Measurements from ENCODE around the gene MTCL1. TPM values are rescaled to one million over a fixed set of nuclear protein-coding genes. Genes with fewer than 3 reads are reported as not detected.

The MTCL1 gene
- total and polyA plus RNA-seq, 4 donors, result 1.3 to 12.4 (median 3.7) TPM

DNA sequence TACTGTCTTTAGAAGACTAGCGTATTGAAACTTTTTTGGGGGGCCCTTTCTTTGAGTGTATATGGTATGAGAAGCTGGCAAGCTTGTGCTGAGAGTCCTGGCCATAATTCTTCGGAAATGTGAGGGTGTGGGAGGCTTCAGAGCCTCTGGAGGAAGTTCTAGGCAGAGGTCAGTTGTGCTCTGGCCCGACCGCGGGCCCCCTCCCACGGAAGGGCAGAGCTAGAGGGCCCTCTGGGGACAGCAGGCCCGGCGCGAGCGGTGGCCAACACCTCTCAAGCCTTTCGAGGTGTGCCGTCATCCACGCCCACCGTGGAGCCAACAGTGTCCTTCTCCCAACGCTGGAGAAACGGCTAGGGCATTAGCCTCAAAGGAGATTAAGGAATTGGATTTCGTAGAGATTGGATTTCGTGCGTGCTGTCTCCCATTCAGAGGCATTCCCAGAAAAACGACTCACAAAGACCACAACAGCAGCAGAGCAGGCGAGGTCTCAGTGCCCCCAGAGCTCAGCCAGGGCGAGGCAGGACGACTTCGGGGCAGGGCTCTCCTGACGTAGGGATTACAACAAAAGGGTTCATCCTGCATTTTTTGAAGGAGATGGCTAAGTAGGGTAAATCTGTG, 2.2 kb upstream of the MTCL1 start:
- ATAC-seq (ENCODE audit: insufficient read depth, low FRiP score), result no peak
- peaks cover 0 to 26% (median 12%) of the 10 kb centered on the region in 5 donors for H3K4me1 ChIP-seq (ENCODE audit: control insufficient read depth in 5 of 5, insufficient read depth in 5 of 5, low read length in 5 of 5)
- peak in 1 of 3 donors; percentile 13 for DNase-seq
- H3K27me3 ChIP-seq (ENCODE audit: control insufficient read depth in 3 of 3, insufficient read depth in 3 of 3, low read length in 2 of 3), result peaks cover 0 to 2% (median 0%) of the 10 kb centered on the region in 3 donors
- no peaks in the 10 kb centered on the region for H3K36me3 ChIP-seq (ENCODE audit: control insufficient read depth in 4 of 4, insufficient read depth in 4 of 4, low read length in 4 of 4)
- 28 to 39% methylated on average over 25 of the region's 25 CpGs for WGBS, 2 donors
- H3K27ac ChIP-seq (ENCODE audit: low read depth in 1 of 2, low read length in 1 of 2), result no peak overlapping the region
- no peak overlapping the region for H3K9ac ChIP-seq (ENCODE audit: insufficient read depth in 1 of 2, low read length in 2 of 2)
- no peaks in the 10 kb centered on the region for H3K9me3 ChIP-seq (ENCODE audit: control insufficient read depth in 4 of 4, insufficient read depth in 3 of 4, low read length in 3 of 4)
- H3K4me3 ChIP-seq, result no peak overlapping the region
- TF ChIP-seq, protein P1, sequence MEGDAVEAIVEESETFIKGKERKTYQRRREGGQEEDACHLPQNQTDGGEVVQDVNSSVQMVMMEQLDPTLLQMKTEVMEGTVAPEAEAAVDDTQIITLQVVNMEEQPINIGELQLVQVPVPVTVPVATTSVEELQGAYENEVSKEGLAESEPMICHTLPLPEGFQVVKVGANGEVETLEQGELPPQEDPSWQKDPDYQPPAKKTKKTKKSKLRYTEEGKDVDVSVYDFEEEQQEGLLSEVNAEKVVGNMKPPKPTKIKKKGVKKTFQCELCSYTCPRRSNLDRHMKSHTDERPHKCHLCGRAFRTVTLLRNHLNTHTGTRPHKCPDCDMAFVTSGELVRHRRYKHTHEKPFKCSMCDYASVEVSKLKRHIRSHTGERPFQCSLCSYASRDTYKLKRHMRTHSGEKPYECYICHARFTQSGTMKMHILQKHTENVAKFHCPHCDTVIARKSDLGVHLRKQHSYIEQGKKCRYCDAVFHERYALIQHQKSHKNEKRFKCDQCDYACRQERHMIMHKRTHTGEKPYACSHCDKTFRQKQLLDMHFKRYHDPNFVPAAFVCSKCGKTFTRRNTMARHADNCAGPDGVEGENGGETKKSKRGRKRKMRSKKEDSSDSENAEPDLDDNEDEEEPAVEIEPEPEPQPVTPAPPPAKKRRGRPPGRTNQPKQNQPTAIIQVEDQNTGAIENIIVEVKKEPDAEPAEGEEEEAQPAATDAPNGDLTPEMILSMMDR (IDR thresholded peaks at IDR 0.05; ENCODE audit: control extremely low read depth, extremely low read depth), result no peak

GRCh38 chr18:8703781-8704301, 1.5 kb upstream of the MTCL1 start:
- TF ChIP-seq, protein P1 (IDR thresholded peaks at IDR 0.05; ENCODE audit: control extremely low read depth, extremely low read depth), result no peak
- no peaks in the 10 kb centered on the region for H3K36me3 ChIP-seq (ENCODE audit: control insufficient read depth in 4 of 4, insufficient read depth in 4 of 4, low read length in 4 of 4)
- H3K4me1 ChIP-seq (ENCODE audit: control insufficient read depth in 5 of 5, insufficient read depth in 5 of 5, low read length in 5 of 5), result peaks cover 0 to 26% (median 12%) of the 10 kb centered on the region in 5 donors
- ATAC-seq (ENCODE audit: insufficient read depth, low FRiP score) (no peak), DNase-seq (no peak)
- H3K27ac ChIP-seq (ENCODE audit: low read depth in 1 of 2, low read length in 1 of 2), result peak overlapping the region; percentile 75 to 79
- H3K9me3 ChIP-seq (ENCODE audit: control insufficient read depth in 4 of 4, insufficient read depth in 3 of 4, low read length in 3 of 4), result no peaks in the 10 kb centered on the region
- WGBS, 2 donors, result 41 to 51% methylated on average over 16 of the region's 16 CpGs
- no peak overlapping the region for H3K4me3 ChIP-seq
- no peak overlapping the region for H3K9ac ChIP-seq (ENCODE audit: insufficient read depth in 1 of 2, low read length in 2 of 2)
- peaks cover 0 to 2% (median 0%) of the 10 kb centered on the region in 3 donors for H3K27me3 ChIP-seq (ENCODE audit: control insufficient read depth in 3 of 3, insufficient read depth in 3 of 3, low read length in 2 of 3)

- Histone ChIP-seq H3K36me3 (ENCODE audit: control insufficient read depth in 4 of 4, insufficient read depth in 4 of 4, low read length in 4 of 4) (no peaks in the 10 kb centered on the region), H3K4me3 (peak overlapping the region; percentile 65), H3K4me1 (ENCODE audit: control insufficient read depth in 5 of 5, insufficient read depth in 5 of 5, low read length in 5 of 5) (peaks cover 0 to 26% (median 12%) of the 10 kb centered on the region in 5 donors), H3K27me3 (ENCODE audit: control insufficient read depth in 3 of 3, insufficient read depth in 3 of 3, low read length in 2 of 3) (peaks cover 0 to 2% (median 0%) of the 10 kb centered on the region in 3 donors), H3K9ac (ENCODE audit: insufficient read depth in 1 of 2, low read length in 2 of 2) (peak overlapping the region in 1 of 2 donors; percentile 46), H3K9me3 (ENCODE audit: control insufficient read depth in 4 of 4, insufficient read depth in 3 of 4, low read length in 3 of 4) (no peaks in the 10 kb centered on the region), H3K27ac (ENCODE audit: low read depth in 1 of 2, low read length in 1 of 2) (peak overlapping the region; percentile 75 to 79)
- WGBS, 2 donors, result 2% methylated on average over 52 to 64 of the region's 64 CpGs
- ATAC-seq (ENCODE audit: insufficient read depth, low FRiP score) (peak; percentile 93), DNase-seq (peak; percentile 91 to 94 (median 91))
- TF ChIP-seq, protein P1 (IDR thresholded peaks at IDR 0.05; ENCODE audit: control extremely low read depth, extremely low read depth), result no peak
These were observed 757 bp upstream of the MTCL1 start for GRCh38 chr18:8704361-8705237.

Data from lung (tissue), 12 donors.